BJ (cell line): ENCODE data around the gene AGK. TPM values are rescaled to one million over a fixed set of nuclear protein-coding genes. Genes with fewer than 3 reads are reported as not detected.

Experiments
- CTCF ChIA-PET: fragments of 350-600 bp; formaldehyde crosslinking; extraction: SDS; loops from one replicate; lab custom pipeline; 2021; ENCODE audit warnings: antibody characterized with exemption, inconsistent platforms; lab: Yijun Ruan, JAX
- POLR2A ChIA-PET: fragments of 300-600 bp; sonication (Branson Sonifier 250); formaldehyde crosslinking; extraction: SDS; loops from one replicate; lab custom pipeline; 2021; ENCODE audit warnings: antibody characterized with exemption; lab: Charles Lee
- DNase-seq: peaks from one replicate; pipeline ENCODE4 v3.0.0-alpha.2; 2011; ENCODE audit warnings: low read depth
- H3K27me3 ChIP-seq: 2 replicates; pipeline ENCODE4 v1.6.0; 2011; ENCODE audit warnings: low read length; ENCODE audit not compliant: control insufficient read depth, insufficient read depth
- H3K36me3 ChIP-seq: 2 replicates; pipeline ENCODE4 v1.5.1; 2011; ENCODE audit warnings: low read length; ENCODE audit not compliant: control insufficient read depth, insufficient read depth
- H3K4me3 ChIP-seq: 2 replicates; pipeline ENCODE4 v1.5.1; 2011; ENCODE audit warnings: low read depth, mild to moderate bottlenecking, control low read depth, low read length
- polyA plus RNA-seq: library from polyadenylated mRNA; depleted of rRNA; stranded (reverse); fragments of >200 nt; gene quantifications from 2 replicates; pipeline ENCODE4 v1.2.3, GENCODE V29; 2011
- TF ChIP-seq, protein P1 (sequence below): IDR thresholded peaks from 2 replicates; pipeline ENCODE4 v1.5.1; 2011; ENCODE audit warnings: low read depth, mild to moderate bottlenecking, control low read depth, inconsistent platforms, low read length, moderate library complexity; ENCODE audit not compliant: insufficient read depth

AGK gene
- polyA plus RNA-seq, 1 experiment, result 30.3 TPM

DNA sequence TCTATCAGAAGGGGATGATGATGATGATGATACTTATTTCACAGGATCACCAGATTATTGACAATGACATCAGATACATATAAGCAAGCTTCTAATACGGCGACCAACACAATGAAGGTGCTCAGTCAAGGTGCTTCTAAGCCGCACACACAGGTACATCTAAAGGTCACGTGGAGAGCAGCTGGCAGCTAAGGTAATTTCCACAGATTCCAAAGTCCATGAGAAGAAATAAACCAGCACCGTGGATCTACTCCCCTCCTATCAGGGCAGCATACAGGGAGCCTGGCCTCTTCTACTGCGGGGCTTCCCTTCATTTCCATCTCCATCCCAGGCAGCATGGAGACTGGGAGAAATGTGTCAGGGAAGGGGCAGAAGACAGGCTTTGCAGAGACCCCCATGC lies 113.2 kb downstream of the AGK start:
- TF ChIP-seq, protein P1, sequence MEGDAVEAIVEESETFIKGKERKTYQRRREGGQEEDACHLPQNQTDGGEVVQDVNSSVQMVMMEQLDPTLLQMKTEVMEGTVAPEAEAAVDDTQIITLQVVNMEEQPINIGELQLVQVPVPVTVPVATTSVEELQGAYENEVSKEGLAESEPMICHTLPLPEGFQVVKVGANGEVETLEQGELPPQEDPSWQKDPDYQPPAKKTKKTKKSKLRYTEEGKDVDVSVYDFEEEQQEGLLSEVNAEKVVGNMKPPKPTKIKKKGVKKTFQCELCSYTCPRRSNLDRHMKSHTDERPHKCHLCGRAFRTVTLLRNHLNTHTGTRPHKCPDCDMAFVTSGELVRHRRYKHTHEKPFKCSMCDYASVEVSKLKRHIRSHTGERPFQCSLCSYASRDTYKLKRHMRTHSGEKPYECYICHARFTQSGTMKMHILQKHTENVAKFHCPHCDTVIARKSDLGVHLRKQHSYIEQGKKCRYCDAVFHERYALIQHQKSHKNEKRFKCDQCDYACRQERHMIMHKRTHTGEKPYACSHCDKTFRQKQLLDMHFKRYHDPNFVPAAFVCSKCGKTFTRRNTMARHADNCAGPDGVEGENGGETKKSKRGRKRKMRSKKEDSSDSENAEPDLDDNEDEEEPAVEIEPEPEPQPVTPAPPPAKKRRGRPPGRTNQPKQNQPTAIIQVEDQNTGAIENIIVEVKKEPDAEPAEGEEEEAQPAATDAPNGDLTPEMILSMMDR, result no peak

DNA sequence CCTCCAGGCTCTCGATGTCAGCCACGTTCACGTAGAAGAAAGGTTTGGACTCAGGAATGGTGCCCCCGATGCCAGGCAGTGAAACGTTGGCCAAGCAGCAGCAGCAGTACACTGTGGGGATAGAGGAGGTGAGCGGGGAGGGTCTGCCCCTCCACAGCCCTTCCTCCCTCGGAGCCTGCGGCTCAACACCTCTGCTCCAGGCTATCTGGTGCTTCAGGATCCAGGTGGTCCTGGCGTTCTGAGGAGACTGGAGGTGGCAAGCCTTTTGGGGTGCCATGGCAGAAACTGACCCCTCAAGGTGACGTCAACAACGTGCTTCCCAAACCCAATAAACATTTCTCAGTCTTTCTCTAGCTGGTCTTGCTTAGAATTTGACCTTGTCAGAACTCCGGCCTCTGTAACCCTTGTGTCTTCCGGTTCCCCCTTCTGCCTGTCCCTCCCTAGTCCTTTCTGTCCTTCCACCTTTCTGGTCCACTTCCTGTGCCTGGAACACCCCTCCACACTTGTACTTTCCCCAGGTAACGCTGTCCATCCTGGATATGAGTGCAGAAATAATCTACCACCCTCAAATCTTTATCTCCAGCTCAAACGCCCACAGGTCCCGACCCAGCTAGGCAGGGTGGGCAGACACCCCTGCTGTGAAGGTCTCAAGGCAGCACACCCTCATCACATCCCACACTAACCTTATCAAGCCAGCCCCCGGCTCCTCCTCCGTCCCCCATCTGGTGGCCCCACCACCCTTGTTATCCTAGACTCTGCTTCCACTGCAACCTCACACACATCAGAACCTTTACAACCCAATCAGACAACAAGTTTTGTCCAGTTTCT lies 114.2 kb downstream of the AGK start:
- DNase-seq, result no peak
- no peaks in the 10 kb centered on the region for H3K27me3 ChIP-seq
- POLR2A ChIA-PET, result no interaction called here
- peaks cover 8% of the 10 kb centered on the region for H3K36me3 ChIP-seq
- no peak overlapping the region for H3K4me3 ChIP-seq
- TF ChIP-seq, protein P1, result no peak
- CTCF ChIA-PET, result interaction anchor here (1.1 to 2.2 kb wide), 2 partner anchors 11 kb away, joined by 3 to 7 read pairs; no protein-coding TSS in a partner anchor

More for the DNA sequence above, 113.2 kb downstream of the AGK start:
- peaks cover 11% of the 10 kb centered on the region for H3K36me3 ChIP-seq
- ChIA-PET POLR2A (no interaction called here), CTCF (interaction anchor here (1.4 to 2.2 kb wide), 2 partner anchors 10 to 74 kb away, joined by 4 to 7 read pairs; partner anchors contain the start of gene SSBP1)
- H3K4me3 ChIP-seq, result no peak overlapping the region
- no peaks in the 10 kb centered on the region for H3K27me3 ChIP-seq
- DNase-seq, result no peak

DNA sequence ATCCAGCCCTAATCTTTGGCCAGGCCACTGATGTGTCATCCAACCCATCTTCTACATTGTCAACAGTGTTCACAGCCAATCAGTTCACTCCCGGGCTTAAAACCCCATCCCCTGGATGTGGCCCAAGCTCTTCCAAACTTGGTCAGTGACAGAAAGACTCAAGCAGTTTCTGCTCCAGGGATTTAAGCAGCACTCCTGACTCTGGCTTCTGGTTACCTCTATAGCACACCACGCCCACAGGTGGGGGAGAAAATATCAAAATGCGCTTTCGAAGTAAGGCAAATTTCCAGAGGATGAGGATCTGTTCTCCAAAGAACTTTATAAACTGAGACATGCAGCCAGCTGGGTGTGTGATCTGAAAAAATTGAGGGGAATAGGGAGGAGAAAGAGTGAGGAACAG lies 114.9 kb downstream of the AGK start:
- ChIA-PET POLR2A (no interaction called here), CTCF (interaction anchor here (1.1 to 1.8 kb wide), 2 partner anchors 11 to 16 kb away, joined by 3 to 7 read pairs; no protein-coding TSS in a partner anchor)
- Histone ChIP-seq H3K4me3 (no peak overlapping the region), H3K36me3 (peaks cover 8% of the 10 kb centered on the region), H3K27me3 (no peaks in the 10 kb centered on the region)
- TF ChIP-seq, protein P1, result no peak
- no peak for DNase-seq

DNA sequence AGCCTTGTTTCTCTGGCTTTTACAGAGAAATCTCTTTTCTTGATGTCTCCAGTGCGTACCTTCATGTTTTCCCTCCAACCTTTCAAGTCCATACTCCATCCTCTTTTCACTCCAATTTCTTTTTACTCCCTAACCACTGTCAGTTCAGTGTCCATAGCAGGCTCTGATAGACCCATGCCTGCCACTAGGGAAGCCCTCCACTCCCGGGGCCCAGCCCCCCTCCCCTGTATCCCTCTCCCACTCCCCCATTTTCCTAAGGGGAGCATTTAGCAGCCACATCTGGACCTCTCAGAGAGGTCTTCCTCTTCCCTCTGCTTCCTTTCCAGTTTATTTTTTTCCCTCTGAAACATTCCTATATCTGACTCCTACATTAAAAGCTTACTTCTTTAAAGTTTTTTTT lies 117.6 kb downstream of the AGK start:
- POLR2A ChIA-PET, result no interaction called here
- DNase-seq, result no peak
- CTCF ChIA-PET, result no interaction called here
- TF ChIP-seq, protein P1, result no peak
- H3K36me3 ChIP-seq, result peaks cover 9% of the 10 kb centered on the region
- H3K4me3 ChIP-seq, result no peak overlapping the region
- H3K27me3 ChIP-seq, result no peaks in the 10 kb centered on the region

DNA sequence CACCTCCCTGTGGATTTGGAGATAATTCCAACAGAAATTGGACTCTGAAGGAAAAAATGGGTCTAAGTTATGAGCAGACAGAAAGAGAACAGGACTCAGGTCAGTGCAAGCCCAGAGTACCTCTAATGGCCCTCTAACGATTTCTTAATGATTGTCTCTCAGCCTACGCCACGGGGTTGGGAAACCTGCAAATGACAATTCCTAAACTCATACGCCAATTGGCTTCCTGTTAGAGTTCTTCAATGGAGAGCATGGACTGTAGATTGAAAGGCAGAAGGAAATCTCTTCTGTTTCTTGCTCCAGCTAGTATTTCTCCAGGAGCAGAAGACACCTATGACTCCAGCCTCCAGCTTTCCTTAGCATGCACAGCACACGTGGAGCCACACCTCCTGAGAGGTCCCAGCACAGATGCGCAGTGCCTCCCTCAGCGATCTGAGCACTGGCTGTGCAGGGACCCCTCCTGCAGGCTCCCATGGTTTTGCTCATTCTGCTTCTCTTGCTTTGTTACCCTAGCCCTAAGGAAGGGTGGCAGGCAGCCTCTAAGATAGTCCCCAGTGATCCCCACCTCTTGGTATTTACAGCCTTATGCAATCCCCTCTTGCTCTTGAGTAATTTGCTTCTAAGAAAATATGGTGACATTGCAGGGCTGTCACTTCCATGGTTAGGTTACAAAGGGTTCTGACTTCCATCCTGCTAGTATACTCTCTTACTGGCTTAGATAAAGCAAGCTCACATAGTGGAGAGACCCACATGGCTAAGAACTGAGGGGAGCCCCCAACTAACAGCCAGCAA lies 120.7 kb downstream of the AGK start:
- POLR2A ChIA-PET, result no interaction called here
- CTCF ChIA-PET, result no interaction called here
- Histone ChIP-seq H3K27me3 (no peaks in the 10 kb centered on the region), H3K4me3 (no peak overlapping the region), H3K36me3 (peaks cover 8% of the 10 kb centered on the region)
- TF ChIP-seq, protein P1, result no peak
- DNase-seq, result no peak
